ENCODE results near the gene RASGRF1.

GRCh38 chr15:79132361-79132760 lies 41.8 kb upstream of the RASGRF1 start:
- TF ChIP-seq CTCF (IDR thresholded peaks at IDR 0.05) = no peak
- no peak for TF ChIP-seq POLR2A (IDR thresholded peaks at IDR 0.05)

Measured in adrenal gland (tissue), 5 donors.